Diencephalon (tissue), 1 donor: ENCODE measurements around the gene TNS3. TPM values are rescaled to one million over a fixed set of nuclear protein-coding genes. Genes with fewer than 3 reads are reported as not detected.

Source experiments
- total RNA-seq: library from RNA; depleted of rRNA; stranded (reverse); fragments of >200 nt; gene quantifications from one replicate; pipeline ENCODE4 v1.2.3, GENCODE V29; 2014

The TNS3 gene
- 28.8 TPM for total RNA-seq

DNA sequence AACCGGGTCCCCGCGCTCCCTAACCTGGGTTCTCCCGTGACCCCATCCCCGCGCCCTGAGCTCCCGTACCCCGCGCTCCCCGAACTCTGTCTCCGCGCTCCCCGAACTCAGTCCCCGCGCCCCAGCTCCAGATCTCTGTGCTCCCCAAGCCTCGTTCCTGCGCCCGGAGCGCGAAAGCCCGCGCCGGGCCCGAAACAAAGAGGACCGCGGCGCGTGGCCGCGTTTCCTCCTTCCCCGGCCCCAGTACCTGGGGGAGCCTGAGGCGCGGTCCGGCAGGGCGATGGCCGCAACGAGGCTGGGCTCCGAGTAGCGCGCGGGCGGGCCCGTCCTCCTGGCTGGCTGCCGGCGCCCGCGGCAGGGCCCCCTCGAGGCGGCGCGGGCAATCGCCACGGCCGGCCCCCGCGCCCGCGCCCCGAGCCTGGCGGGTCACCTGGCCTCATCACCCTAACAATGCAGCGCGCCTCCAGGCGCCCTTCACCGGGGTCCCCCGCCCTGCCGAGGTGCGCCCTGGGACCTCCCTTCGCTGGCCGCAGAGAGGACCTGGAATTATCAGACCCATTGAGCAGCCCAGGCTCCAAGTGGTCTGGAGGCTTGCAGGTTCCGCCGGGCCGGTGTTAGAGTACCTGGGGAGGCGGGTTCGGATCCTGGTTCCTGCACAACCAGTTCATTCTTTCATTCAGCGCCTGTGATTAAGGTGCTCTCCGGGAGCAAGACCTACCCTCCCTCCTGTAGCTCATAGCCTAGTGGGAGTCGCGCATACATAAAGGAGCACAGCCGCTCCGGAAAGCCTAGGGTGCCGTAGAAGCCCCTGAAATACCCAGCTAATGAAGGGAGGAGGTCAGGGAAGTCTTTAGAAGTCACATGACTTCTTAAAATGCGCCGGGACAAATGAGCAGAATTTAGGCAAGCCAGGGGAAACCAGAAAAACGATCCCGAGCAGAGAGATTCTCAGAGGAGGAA is at the start of gene TNS3:
Gene TNS3 (minus strand): TSS at position 308 of the 960 bp plus-strand sequence. CDS start 142,475 bp downstream, outside the sequence.

